SU-DHL-6 (cell line): ENCODE results near the gene RP9.

ENCODE experiments used
- CTCF ChIP-seq: fragments of 200-600 bp; sonication (generic); IDR thresholded peaks from one replicate; pipeline ENCODE4 v1.5.1; 2017; ENCODE audit warnings: antibody characterized with exemption, mild to moderate bottlenecking, low read length, moderate library complexity; ENCODE audit not compliant: insufficient read depth, poor library complexity, severe bottlenecking
- EZH2phosphoT487 ChIP-seq: fragments of 200-600 bp; sonication (generic), shearing (Covaris generic); conservative IDR thresholded peaks from 2 replicates; pipeline ENCODE4 v1.6.1; 2018; ENCODE audit warnings: mild to moderate bottlenecking, antibody characterized with exemption, low read length, moderate library complexity, mixed read lengths

- TF ChIP-seq CTCF (no peak), EZH2phosphoT487 (no peak)
Measured at GRCh38 chr7:33111614-33112013, 2.4 kb upstream of the RP9 start.
